Left ventricle myocardium inferior (tissue), 1 donor: ENCODE results near the gene HOGA1. TPM values are rescaled to one million over a fixed set of nuclear protein-coding genes. Genes with fewer than 3 reads are reported as not detected.

Experiments
- DNase-seq: peaks from one replicate; pipeline ENCODE4 v3.0.0-alpha.2; 2020
- H3K27ac ChIP-seq: fragments of 200-600 bp; replicated peaks from 2 replicates; pipeline ENCODE4 v1.8.0; 2021
- H3K27me3 ChIP-seq: fragments of 200-600 bp; 2 replicates; pipeline ENCODE4 v1.8.0; 2021; ENCODE audit warnings: low read depth
- H3K36me3 ChIP-seq: fragments of 200-600 bp; 2 replicates; pipeline ENCODE4 v1.8.0; 2021
- H3K4me1 ChIP-seq: fragments of 200-600 bp; 2 replicates; pipeline ENCODE4 v1.8.0; 2021
- H3K4me3 ChIP-seq: fragments of 200-600 bp; 2 replicates; pipeline ENCODE4 v1.8.0; 2021; ENCODE audit warnings: mild to moderate bottlenecking, moderate library complexity
- H3K9me3 ChIP-seq: fragments of 200-600 bp; replicated peaks from 2 replicates; pipeline ENCODE4 v1.8.0; 2021
- CTCF ChIP-seq: fragments of 200-600 bp; IDR thresholded peaks from 2 replicates; pipeline ENCODE4 v1.8.0; 2021; ENCODE audit warnings: antibody characterized with exemption, mild to moderate bottlenecking, borderline replicate concordance
- intact Hi-C: fragments of 100-400 bp; cut with micrococcal nuclease; formaldehyde crosslinking; loops from one replicate; pipeline ENCODE4 v1.11.0; 2022
- total RNA-seq: library from RNA; stranded (reverse); fragmentation: NEBNext Ultra II Directional; extraction: Animal tissue kit (Norgen Biotek cat#: 25700); gene quantifications from one replicate; pipeline ENCODE4 v1.2.1, GENCODE V29; 2021
- donor health status: DM: no; HTN: yes; CAD: no; lungs with severe emphysema.

HOGA1 gene
- total RNA-seq, 1 donor from 2014 or later = 47.1 TPM

- Histone ChIP-seq H3K4me3 (no peak overlapping the region), H3K27me3 (no peaks in the 10 kb centered on the region), H3K36me3 (no peaks in the 10 kb centered on the region), H3K27ac (no peak overlapping the region), H3K9me3 (no peaks in the 10 kb centered on the region), H3K4me1 (no peaks in the 10 kb centered on the region)
- no peak for TF ChIP-seq CTCF
- intact Hi-C loops = no loop called here
- DNase-seq = no peak
Measured at GRCh38 chr10:97618285-97618684, 34.1 kb downstream of the HOGA1 start.

GRCh38 chr10:97618733-97619132, 34.5 kb downstream of the HOGA1 start:
- no peak overlapping the region for H3K27ac ChIP-seq
- TF ChIP-seq CTCF = no peak
- no peaks in the 10 kb centered on the region for H3K9me3 ChIP-seq
- no peaks in the 10 kb centered on the region for H3K27me3 ChIP-seq
- no peak for DNase-seq
- H3K4me3 ChIP-seq = no peak overlapping the region
- no peaks in the 10 kb centered on the region for H3K4me1 ChIP-seq
- H3K36me3 ChIP-seq = no peaks in the 10 kb centered on the region
- intact Hi-C loops = no loop called here

- Histone ChIP-seq H3K4me1 (peaks cover 7% of the 10 kb centered on the region), H3K9me3 (no peaks in the 10 kb centered on the region), H3K4me3 (no peak overlapping the region), H3K27me3 (no peaks in the 10 kb centered on the region), H3K36me3 (no peaks in the 10 kb centered on the region), H3K27ac (no peak overlapping the region)
- no peak for TF ChIP-seq CTCF
- DNase-seq = no peak
- intact Hi-C loops = no loop called here
Measured at GRCh38 chr10:97623277-97623676, 39.1 kb downstream of the HOGA1 start.

GRCh38 chr10:97627731-97628130, 43.5 kb downstream of the HOGA1 start:
- intact Hi-C loops = no loop called here
- Histone ChIP-seq H3K9me3 (no peaks in the 10 kb centered on the region), H3K27ac (peak overlapping the region; percentile 21), H3K4me1 (peaks cover 10% of the 10 kb centered on the region), H3K36me3 (no peaks in the 10 kb centered on the region), H3K4me3 (no peak overlapping the region), H3K27me3 (no peaks in the 10 kb centered on the region)
- no peak for DNase-seq
- no peak for TF ChIP-seq CTCF

GRCh38 chr10:97628228-97628627, 44.0 kb downstream of the HOGA1 start:
- intact Hi-C loops = no loop called here
- no peak overlapping the region for H3K4me3 ChIP-seq
- H3K9me3 ChIP-seq = no peaks in the 10 kb centered on the region
- H3K27me3 ChIP-seq = no peaks in the 10 kb centered on the region
- no peak for TF ChIP-seq CTCF
- DNase-seq = no peak
- no peak overlapping the region for H3K27ac ChIP-seq
- peaks cover 15% of the 10 kb centered on the region for H3K4me1 ChIP-seq
- no peaks in the 10 kb centered on the region for H3K36me3 ChIP-seq

- no peaks in the 10 kb centered on the region for H3K27me3 ChIP-seq
- H3K27ac ChIP-seq = no peak overlapping the region
- no peak overlapping the region for H3K4me3 ChIP-seq
- H3K4me1 ChIP-seq = peaks cover 22% of the 10 kb centered on the region
- intact Hi-C loops = no loop called here
- no peak for TF ChIP-seq CTCF
- no peaks in the 10 kb centered on the region for H3K36me3 ChIP-seq
- H3K9me3 ChIP-seq = no peaks in the 10 kb centered on the region
- DNase-seq = no peak
Measured at GRCh38 chr10:97629289-97629688, 45.1 kb downstream of the HOGA1 start.
